ENCODE data around the gene MARCHF10. TPM values are rescaled to one million over a fixed set of nuclear protein-coding genes. Genes with fewer than 3 reads are reported as not detected.

MARCHF10 gene
- polyA plus RNA-seq, 3 donors: not detected

GRCh38 chr17:62760945-62761267, 47.2 kb downstream of the MARCHF10 start:
- no CpG with 5 or more reads among the region's 2 CpGs for WGBS (ENCODE audit: insufficient coverage)
- Histone ChIP-seq H3K79me2 (ENCODE audit: insufficient read depth, low read length) (no peaks in the 10 kb centered on the region), H3K4me1 (ENCODE audit: control insufficient read depth in 1 of 2, insufficient read depth in 2 of 2, low read length in 2 of 2) (no peaks in the 10 kb centered on the region), H3K9ac (ENCODE audit: insufficient read depth, low read length, poor library complexity, severe bottlenecking) (no peak overlapping the region), H3K27me3 (ENCODE audit: control insufficient read depth in 2 of 2, insufficient read depth in 2 of 2, low read length in 2 of 2) (no peaks in the 10 kb centered on the region), H3K27ac (ENCODE audit: low read depth in 1 of 2, low read length in 2 of 2) (no peak overlapping the region), H3K36me3 (replicated peaks in 1 of 2; ENCODE audit: control insufficient read depth in 1 of 2, insufficient read depth in 2 of 2, low read length in 2 of 2) (no peaks in the 10 kb centered on the region), H3K9me3 (replicated peaks in 1 of 2; ENCODE audit: control insufficient read depth in 1 of 2, insufficient read depth in 1 of 2, low read length in 2 of 2) (no peaks in the 10 kb centered on the region), H3K4me2 (replicated peaks; ENCODE audit: extremely low read depth, low read length, poor library complexity, severe bottlenecking) (no peak overlapping the region), H2AFZ (ENCODE audit: insufficient read depth, low read depth, low read length, poor library complexity, severe bottlenecking) (no peak overlapping the region), H4K20me1 (ENCODE audit: insufficient read depth, low read length) (no peaks in the 10 kb centered on the region), H3K4me3 (replicated peaks in 1 of 3; ENCODE audit: low read depth in 2 of 3, low read length in 3 of 3) (no peak overlapping the region)
- Mint-ChIP-seq H3K27me3 (ENCODE audit: low read depth in 3 of 3) (peaks cover 1 to 5% (median 2%) of the 10 kb centered on the region in 3 donors), H3K9me3 (no peaks in the 10 kb centered on the region), H3K27ac (no peak overlapping the region), H3K4me3 (no peak overlapping the region), H3K36me3 (no peaks in the 10 kb centered on the region), H3K4me1 (no peaks in the 10 kb centered on the region)
- no peak for TF ChIP-seq CTCF (IDR thresholded peaks at IDR 0.05)
- no peak for DNase-seq
- intact Hi-C loops (cut with micrococcal nuclease): no loop called here

GRCh38 chr17:62760059-62760944, 47.8 kb downstream of the MARCHF10 start:
- H3K4me2 ChIP-seq (replicated peaks; ENCODE audit: extremely low read depth, low read length, poor library complexity, severe bottlenecking): no peak overlapping the region
- WGBS (ENCODE audit: insufficient coverage): 90% methylated on average over 2 of the region's 12 CpGs
- H3K27ac ChIP-seq (ENCODE audit: low read depth in 1 of 2, low read length in 2 of 2): no peak overlapping the region

More at GRCh38 chr17:62760059-62760944, 47.8 kb downstream of the MARCHF10 start:
- no peaks in the 10 kb centered on the region for H3K4me1 ChIP-seq (ENCODE audit: control insufficient read depth in 1 of 2, insufficient read depth in 2 of 2, low read length in 2 of 2)
- no peak overlapping the region for H2AFZ ChIP-seq (ENCODE audit: insufficient read depth, low read depth, low read length, poor library complexity, severe bottlenecking)
- no peaks in the 10 kb centered on the region for H3K79me2 ChIP-seq (ENCODE audit: insufficient read depth, low read length)
- intact Hi-C loops (cut with micrococcal nuclease): no loop called here
- H3K9me3 ChIP-seq (replicated peaks in 1 of 2; ENCODE audit: control insufficient read depth in 1 of 2, insufficient read depth in 1 of 2, low read length in 2 of 2): no peaks in the 10 kb centered on the region
- TF ChIP-seq CTCF (IDR thresholded peaks at IDR 0.05): no peak
- peaks cover 1 to 5% (median 2%) of the 10 kb centered on the region in 3 donors for H3K27me3 Mint-ChIP-seq (ENCODE audit: low read depth in 3 of 3)
- no peaks in the 10 kb centered on the region for H3K36me3 ChIP-seq (replicated peaks in 1 of 2; ENCODE audit: control insufficient read depth in 1 of 2, insufficient read depth in 2 of 2, low read length in 2 of 2)
- no peaks in the 10 kb centered on the region for H3K27me3 ChIP-seq (ENCODE audit: control insufficient read depth in 2 of 2, insufficient read depth in 2 of 2, low read length in 2 of 2)
- DNase-seq: no peak
- no peaks in the 10 kb centered on the region for H3K4me1 Mint-ChIP-seq
- H4K20me1 ChIP-seq (ENCODE audit: insufficient read depth, low read length): no peaks in the 10 kb centered on the region
- no peak overlapping the region for H3K4me3 Mint-ChIP-seq
- H3K4me3 ChIP-seq (replicated peaks in 1 of 3; ENCODE audit: low read depth in 2 of 3, low read length in 3 of 3): no peak overlapping the region
- no peak overlapping the region for H3K27ac Mint-ChIP-seq
- H3K9me3 Mint-ChIP-seq: no peaks in the 10 kb centered on the region
- H3K9ac ChIP-seq (ENCODE audit: insufficient read depth, low read length, poor library complexity, severe bottlenecking): no peak overlapping the region
- no peaks in the 10 kb centered on the region for H3K36me3 Mint-ChIP-seq

Measured in CD14-positive monocyte (primary cell).